T-helper 2 cell (primary cell): ENCODE measurements around the gene AMY1C.
"Not testable (repeated sequence)": the region's sequence is repeated elsewhere in the genome, so short reads cannot be mapped to it uniquely, and the experiment has no call there.

Experiments
- DNase-seq, 5 experiments: peaks; one replicate each; pipeline versions ENCODE4 v3.0.0 to v3.0.0-alpha.2; 2012 to 2022
- total RNA-seq, 2 donors: gene quantifications; one replicate each; lab custom pipeline; 2026; lab: John Stamatoyannopoulos, UW

Gene AMY1C
- 0 reads per million in 2 donors for total RNA-seq

DNA sequence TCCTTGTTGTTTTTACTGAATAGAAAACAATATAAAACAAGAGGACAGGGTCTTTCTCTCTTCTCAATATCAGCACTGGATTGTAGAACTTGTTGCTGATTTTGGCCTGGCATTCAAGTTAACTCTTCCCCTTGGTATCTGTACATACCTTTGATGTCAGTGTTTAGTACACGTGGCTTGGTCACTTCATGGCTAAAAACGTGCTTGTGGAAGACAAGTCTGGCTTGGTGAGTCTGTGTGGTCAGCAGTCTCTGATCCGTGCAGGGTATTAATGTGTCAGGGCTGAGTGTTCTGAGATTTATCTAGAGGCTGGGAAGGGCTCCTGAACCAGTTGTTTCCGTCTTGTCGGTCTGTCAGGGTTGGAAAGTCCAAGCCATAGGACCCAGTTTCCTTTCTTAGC lies at the start of gene AMY1C:
Gene AMY1C, plus strand, starts transcription at position 301 of the 400 bp plus-strand sequence. CDS start 572 bp downstream, outside the sequence.
- DNase-seq: not testable (repeated sequence)

DNA sequence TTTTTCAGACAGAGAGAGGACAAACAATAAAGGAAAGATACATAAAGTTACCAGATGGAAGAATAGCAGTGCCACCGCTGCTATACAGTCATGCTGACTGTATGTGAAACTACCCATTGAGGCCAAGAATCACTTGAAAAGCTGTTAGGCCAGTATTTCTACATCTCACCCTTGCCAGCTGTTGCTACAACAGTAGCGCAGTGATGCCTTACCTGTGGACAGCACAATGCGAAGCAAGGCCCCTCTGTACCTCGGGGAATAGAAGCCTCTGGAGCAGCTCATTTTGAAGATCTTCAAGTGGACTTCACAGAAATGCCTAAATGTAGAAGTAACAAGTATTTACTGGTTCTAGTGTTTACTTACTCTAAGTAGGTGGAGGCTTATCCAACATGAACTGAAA lies 49.0 kb upstream of the AMY1C start:
- not testable (repeated sequence) for DNase-seq

DNA sequence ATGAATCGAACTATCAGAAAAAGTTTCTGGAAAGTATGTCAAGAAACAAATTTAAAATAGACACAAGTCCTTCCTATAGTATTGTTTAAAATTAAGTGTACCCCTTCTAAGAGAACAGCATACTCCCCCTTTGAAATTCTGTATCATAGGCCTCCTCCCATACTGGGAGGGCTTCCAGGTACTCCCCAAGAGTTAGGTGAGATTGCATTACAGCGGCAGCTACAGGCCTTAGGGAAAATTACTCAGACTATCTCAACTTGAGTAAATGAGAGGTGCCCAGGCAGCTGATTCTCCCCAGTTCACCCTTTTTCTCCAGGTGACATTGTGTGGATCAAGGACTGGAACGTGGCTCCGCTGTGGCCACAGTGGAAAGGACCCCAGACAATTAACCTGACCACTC lies 48.4 kb upstream of the AMY1C start:
- not testable (repeated sequence) for DNase-seq

DNA sequence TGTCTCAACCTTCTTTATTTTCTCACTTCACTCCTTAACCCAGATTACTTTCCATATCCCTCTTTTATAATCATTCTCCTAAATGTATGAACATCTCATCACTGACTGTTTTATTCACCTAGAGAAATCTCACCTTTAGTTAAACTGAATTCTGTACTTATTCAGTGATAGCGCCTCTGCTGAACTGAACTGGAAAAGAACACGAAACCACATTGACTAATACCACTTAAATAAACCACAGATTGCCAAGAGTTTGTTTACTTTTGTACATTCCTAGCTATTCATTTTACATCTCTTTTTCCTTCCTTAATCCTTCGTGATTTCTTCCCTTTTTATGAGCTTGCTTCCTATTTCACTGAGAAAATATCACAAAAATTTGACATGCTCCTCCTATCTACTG lies 42.0 kb upstream of the AMY1C start:
- not testable (repeated sequence) for DNase-seq

DNA sequence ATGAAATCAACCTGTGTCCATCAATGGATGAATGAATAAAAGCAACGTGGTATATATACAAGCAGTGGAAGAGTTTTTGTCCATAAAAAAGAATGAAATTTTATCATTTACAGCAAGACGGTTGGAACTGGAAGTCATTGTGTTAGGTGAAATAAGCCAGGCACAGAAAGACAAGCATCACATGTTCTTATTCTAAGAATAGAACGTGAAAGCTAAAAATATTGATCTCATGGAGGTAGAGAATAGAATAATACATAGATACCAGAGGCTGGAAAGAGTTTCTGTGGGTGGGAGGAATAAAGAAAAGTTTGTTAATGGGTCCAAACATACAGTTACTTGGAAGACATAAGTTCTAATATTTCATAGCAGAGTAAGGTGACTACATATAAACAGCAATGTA lies 39.3 kb upstream of the AMY1C start:
- not testable (repeated sequence) for DNase-seq

DNA sequence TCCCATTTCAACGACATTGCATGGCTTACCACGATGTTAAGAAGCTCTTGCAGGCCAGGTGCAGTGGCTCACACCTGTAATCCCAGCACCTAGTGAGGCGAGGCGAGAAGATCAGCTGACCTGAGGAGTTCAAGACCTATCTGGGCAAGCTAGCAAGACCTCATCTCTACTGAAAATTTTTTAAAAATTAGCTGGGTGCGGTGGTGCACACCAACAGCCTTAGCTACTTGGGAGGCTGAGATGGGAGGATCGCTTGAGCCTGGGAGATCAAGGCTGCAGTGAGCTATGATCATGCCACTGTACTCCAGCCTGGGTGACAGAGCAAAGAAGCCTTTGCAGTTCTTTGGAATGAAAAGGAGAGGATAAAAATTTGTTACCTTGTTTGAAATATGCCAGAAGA lies 32.3 kb upstream of the AMY1C start:
- not testable (repeated sequence) for DNase-seq

DNA sequence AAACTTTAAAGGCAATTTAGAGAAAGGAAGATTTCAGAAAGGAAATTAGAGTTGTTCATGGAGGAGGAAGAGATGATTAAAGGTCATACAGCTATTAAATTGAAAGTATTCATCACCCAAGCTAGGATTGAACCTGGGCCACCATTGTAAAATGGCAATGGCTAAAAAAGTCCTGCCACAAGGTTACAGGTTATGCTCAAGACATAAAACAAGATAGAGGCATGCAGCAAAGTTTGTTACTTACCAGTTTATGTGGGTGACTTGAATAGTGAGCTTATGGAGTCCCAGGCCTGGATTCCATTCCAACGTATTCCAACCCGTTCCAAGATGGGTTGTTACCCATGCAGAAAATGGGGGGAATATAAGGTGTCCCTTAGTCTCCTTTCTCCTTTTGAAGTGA lies 28.2 kb upstream of the AMY1C start:
- not testable (repeated sequence) for DNase-seq

DNA sequence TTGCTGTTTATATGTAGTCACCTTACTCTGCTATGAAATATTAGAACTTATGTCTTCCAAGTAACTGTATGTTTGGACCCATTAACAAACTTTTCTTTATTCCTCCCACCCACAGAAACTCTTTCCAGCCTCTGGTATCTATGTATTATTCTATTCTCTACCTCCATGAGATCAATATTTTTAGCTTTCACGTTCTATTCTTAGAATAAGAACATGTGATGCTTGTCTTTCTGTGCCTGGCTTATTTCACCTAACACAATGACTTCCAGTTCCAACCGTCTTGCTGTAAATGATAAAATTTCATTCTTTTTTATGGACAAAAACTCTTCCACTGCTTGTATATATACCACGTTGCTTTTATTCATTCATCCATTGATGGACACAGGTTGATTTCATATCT lies 14.4 kb upstream of the AMY1C start:
- DNase-seq: not testable (repeated sequence)

DNA sequence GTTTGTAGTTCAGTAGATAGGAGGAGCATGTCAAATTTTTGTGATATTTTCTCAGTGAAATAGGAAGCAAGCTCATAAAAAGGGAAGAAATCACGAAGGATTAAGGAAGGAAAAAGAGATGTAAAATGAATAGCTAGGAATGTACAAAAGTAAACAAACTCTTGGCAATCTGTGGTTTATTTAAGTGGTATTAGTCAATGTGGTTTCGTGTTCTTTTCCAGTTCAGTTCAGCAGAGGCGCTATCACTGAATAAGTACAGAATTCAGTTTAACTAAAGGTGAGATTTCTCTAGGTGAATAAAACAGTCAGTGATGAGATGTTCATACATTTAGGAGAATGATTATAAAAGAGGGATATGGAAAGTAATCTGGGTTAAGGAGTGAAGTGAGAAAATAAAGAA lies 11.7 kb upstream of the AMY1C start:
- DNase-seq: not testable (repeated sequence)

DNA sequence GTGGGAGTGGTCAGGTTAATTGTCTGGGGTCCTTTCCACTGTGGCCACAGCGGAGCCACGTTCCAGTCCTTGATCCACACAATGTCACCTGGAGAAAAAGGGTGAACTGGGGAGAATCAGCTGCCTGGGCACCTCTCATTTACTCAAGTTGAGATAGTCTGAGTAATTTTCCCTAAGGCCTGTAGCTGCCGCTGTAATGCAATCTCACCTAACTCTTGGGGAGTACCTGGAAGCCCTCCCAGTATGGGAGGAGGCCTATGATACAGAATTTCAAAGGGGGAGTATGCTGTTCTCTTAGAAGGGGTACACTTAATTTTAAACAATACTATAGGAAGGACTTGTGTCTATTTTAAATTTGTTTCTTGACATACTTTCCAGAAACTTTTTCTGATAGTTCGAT lies 5.2 kb upstream of the AMY1C start:
- not testable (repeated sequence) for DNase-seq

DNA sequence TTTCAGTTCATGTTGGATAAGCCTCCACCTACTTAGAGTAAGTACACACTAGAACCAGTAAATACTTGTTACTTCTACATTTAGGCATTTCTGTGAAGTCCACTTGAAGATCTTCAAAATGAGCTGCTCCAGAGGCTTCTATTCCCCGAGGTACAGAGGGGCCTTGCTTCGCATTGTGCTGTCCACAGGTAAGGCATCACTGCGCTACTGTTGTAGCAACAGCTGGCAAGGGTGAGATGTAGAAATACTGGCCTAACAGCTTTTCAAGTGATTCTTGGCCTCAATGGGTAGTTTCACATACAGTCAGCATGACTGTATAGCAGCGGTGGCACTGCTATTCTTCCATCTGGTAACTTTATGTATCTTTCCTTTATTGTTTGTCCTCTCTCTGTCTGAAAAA lies 4.7 kb upstream of the AMY1C start:
- DNase-seq: not testable (repeated sequence)

DNA sequence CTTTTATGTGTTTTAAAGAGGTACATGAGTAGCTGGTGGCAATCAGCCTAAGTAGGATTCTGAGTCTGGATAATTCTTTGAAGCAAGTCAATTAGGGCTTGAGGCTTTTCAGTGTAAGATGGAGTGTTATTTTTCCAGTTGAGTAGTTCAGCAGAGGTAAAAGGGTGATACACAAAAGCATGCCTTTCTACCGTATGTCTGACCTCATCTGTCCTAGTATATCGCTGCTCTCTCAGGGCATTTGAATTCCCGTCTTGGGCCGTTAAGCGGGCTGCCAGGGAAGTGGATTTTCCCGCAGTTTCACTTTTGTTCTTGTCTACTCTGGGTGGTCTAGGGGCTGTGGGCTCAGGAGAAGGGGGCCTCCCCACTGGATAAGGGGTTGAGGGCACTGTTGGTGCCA lies 1.4 kb upstream of the AMY1C start:
- not testable (repeated sequence) for DNase-seq

DNA sequence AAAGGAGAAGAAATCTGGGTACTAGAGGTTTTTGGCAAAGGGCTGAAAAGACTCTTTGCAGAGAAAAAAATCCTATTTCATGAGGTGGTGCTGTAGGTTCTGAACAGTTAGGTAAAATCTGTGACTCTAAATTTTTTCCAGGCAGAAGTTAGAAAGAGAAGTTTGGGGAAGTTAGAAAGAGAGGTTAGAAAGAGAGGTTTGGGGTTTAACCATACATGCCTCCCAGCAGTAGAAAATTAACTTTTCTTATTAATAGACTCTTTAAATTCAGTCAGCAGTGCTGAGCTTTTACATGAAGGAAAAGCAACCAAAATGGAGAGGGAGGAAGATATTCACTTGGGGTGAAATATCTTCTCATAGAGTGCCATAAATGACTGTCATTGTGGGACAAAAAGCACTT lies 12.2 kb downstream of the AMY1C start:
- DNase-seq: no peak

DNA sequence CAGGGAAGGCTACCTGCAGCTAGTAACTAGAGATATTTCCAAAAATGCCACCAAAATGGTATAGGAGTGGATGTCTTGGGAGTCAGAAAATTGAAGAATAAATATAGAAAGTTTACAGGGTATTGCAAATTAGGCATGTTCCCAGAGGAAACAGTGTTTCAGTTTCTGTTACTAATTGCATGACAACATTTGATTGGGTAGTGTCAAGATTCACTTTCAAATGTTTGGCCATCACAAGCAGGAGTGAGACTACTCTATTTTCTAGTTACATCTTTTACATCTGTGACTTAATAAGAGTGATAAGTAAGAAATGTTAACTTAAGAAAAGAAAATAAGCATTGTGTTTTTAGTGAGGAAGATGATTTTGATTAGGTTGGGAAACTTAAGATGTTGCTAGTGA lies 30.2 kb downstream of the AMY1C start:
- DNase-seq: no peak

DNA sequence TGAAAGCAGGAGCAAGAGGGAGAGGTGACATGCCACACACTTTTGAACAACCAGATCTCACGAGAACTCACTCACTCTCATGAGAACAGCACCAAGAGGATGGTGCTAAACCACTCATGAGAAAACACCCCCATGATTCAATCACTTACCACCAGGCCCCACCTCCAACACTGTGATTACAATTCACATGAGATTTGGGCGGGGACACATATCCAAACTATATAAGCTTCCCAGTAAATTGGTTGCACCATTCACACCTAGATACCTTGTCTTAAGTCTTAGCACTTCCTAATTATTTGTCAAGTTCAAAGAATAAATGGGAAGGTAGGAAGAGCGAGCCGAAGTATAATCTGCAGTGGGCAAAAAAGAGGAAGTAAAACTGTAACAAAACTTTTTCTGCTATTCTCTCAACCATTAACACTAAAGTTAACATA lies 34.3 kb downstream of the AMY1C start:
- DNase-seq: no peak

DNA sequence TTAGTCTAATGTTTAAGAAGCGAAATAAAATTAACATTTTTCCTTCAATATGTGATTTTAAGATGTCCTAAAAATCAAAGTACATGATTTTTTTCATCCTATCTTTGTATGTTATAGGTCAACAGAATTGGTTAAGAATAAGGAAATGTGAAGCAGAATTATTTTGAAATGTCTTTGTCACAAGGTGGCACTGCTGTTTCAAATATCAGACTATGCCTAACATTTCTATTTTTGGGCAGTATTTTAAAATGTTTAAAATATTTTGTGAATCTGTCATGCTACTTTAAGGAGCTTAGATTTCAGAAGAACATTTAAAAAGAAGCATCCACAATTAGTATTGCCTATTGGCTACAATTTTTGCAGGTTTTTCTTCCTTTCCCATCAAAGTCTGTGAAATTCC lies 38.7 kb downstream of the AMY1C start:
- DNase-seq: no peak

DNA sequence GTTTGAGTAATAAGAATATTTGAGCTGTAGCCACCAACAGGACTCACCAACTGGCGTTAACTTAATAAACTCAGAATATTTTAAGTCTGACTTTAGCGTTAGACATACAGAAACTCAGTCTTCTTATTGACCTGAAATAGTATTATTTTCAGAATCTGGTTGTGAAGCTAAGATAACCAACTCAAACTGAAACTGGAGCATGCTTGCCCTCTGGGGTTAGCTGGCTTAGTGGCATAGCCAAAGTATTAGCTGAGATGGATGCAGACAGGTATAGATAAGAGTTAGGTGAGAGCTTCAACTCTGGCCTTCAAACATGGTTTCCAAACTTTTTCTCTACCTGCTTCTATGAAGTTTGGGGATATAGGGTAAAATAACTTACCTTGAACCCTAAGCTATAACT lies 40.5 kb downstream of the AMY1C start:
- no peak for DNase-seq
